A549 treated with dexamethasone at 1 μM for 4 hours (cell line): ENCODE results near the gene CENATAC. TPM values are rescaled to one million over a fixed set of nuclear protein-coding genes. Genes with fewer than 3 reads are reported as not detected.

Experiments used
- total RNA-seq: library from RNA; stranded (reverse); fragments of 200-300 nt; extraction: Qiagen RNA extraction; gene quantifications from 5 replicates; pipeline ENCODE4 v1.2.3, GENCODE V29; 2022

Gene CENATAC, protein sequence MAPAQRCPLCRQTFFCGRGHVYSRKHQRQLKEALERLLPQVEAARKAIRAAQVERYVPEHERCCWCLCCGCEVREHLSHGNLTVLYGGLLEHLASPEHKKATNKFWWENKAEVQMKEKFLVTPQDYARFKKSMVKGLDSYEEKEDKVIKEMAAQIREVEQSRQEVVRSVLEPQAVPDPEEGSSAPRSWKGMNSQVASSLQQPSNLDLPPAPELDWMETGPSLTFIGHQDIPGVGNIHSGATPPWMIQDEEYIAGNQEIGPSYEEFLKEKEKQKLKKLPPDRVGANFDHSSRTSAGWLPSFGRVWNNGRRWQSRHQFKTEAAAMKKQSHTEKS
- total RNA-seq = 8.2 to 16.4 TPM (median 12.3 TPM) in 5 replicates

DNA sequence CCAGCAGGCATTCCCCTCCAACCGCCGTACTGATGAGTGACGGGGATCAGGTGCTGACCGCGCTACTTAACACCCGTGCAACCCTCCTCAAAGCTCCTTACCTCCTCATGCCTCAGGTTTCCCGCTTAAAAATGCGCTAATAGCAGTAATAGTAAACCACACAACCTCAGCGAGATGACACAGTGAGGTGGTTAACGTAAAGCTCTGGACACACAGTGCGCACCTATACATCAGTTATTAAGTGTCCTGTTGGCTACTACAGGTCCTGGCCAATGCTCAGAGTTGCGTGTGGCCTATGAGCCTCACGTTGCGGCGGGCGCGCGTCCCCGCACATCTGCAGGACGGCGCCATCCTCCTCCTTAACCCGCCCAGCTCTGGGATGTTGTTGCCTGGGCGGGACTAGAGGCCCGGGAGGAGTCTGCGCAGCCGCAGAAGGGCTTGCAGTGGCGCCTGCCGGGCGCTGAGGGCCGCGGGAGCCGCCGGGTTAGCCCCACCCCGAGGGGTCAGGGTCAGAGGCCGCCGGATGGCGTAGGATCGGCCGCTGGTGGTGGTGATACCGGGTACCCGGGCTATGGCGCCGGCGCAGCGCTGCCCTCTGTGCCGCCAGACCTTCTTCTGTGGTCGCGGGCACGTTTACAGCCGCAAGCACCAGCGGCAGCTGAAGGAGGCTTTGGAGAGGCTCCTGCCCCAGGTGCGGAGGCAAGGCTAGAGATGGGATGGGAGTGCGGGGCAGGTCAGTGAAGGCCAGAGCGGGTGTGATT is at the start of gene CENATAC:
Gene CENATAC, plus strand, starts transcription at position 512 of the 761 bp plus-strand sequence. Its CDS starts 60 bp downstream, at position 572.

DNA sequence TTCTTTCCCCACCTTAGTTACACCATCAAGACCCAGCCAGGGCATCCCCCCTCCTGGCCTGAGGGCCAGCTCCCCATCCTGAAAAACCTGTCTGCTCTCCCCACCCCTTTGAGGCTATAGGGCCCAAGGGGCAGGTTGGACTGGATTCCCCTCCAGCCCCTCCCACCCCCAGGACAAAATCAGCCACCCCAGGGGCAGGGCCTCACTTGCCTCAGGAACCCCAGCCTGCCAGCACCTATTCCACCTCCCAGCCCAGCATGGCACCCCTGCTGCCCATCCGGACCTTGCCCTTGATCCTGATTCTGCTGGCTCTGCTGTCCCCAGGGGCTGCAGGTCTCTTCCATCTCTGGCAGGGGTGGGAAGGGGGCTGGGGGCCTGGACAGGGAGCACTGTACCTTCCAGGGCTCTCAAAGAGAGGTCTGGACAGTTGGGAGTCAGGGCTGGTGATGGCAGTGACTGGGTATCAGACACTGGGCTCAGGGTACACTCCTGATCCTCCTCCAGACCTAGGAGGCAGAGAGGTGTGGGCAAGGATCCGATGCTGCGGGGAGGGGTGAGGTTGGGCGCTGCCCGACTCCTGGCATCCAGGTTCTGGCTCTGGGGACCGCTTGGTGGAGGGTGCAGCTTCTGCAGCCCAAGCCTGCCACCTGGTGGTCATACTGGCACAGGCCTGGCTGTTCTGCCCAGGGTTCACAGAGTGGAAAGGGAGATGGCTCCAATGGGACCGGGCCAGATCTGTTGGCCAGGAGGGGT is 41.7 kb upstream of the CENATAC start, which contains the start of gene UPK2:
Gene UPK2, plus strand, starts transcription at position 205 of the 753 bp plus-strand sequence. Its CDS starts 53 bp downstream, at position 258.

DNA sequence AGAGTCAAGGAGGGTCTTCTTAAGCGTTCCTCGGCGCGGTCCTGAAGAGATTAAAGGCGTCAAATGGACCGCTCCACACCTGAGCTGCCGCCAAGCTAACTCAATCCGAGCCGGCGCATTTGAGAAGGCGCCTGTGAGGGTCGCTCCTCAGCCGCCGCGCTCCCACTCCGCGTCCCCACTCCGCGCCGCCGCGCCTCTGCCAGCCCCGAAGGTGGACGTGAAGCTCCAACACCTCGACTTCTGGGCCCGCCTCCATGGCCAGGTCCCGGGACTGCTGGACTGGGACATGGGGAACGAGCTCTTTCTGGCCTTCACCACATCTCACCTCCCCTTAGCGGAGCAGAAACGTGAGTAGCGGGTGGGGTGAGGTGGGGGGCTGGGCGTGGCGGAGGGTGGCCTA is 26.3 kb upstream of the CENATAC start, which contains the start of gene FOXR1:
Gene FOXR1, plus strand, starts transcription at position 116 of the 400 bp plus-strand sequence. Its CDS starts 171 bp downstream, at position 287.

DNA sequence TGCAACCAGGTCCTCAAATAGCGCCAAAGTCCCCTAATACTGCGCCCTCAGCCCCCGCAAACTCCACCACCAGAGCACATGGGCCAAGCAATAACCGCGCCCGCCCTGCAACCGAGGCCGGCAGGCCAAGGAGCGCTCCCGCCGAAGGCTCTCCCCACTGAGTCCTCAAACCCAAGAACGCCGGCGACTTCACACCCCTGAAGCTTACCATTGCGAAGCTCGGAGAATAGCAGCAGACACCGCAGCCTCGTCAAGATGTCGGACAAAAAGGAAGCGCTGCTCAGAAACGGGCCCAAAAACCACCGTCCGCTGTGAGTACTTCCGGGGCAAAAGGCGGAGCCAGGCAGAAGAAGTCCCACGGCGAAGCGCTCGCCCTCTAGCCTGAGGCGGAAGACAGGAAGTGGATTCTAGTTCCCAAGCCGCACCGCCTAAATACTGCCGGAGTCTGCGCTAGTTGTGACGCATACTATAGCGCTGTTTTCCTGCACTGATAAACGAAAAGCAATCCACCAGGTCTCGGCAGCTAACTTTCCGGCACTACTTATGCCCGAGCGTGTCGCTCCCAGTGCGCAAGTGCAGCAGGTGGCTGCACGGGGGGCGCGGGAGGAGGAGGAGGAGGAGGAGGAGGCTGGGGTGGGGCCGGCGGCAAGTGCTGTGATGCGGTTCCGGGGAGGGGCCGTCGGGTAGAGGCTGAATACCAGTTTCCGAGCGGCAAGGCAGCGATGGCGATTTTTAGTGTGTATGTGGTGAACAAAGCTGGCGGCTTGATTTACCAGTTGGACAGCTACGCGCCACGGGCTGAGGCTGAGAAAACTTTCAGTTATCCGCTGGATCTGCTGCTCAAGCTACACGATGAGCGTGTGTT is 20.4 kb downstream of the CENATAC start, which contains the start of the genes RPS25 and TRAPPC4:
Gene RPS25, minus strand, starts transcription at position 270 of the 865 bp plus-strand sequence. Its CDS starts 59 bp downstream, at position 211.
Gene TRAPPC4, plus strand, starts transcription at position 693 of the 865 bp plus-strand sequence. Its CDS starts 30 bp downstream, at position 723.

DNA sequence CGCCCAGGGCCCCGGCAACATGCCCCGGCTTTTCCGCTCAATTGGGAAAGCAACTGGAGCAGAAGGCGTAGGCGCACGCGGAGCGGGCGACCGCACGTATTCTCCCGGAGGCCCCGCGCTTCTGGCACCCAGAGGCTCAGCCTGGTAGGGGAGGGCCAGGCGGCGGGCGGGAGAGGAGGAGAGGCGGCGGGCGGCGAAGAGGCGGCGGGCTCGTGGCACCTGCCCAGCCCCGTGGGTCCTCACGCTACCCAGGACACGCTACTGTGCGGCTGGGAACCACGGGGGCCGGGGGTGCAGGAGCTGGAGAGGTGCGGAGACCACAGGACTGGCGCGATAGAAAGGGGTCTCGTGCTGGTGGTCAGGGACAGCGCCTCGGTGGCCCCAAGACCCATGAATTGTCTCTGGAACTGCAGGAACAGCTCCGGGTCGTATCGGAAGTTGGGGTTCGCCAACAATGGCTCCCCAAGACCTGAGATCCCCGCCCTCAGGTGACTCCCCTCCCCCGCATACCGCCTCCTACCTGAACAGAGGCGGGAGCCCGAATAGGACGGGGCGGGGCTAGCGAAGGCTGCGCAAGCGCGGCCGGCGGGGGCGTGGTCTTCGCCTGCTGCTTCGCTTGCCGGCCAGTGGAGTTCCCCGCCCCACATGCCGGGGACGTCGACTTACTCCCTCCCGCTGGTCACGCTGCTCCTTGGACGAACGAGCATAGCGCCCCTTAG is 32.5 kb downstream of the CENATAC start, which contains the start of gene SLC37A4:
Gene SLC37A4, minus strand, starts transcription at position 549 of the 719 bp plus-strand sequence.

DNA sequence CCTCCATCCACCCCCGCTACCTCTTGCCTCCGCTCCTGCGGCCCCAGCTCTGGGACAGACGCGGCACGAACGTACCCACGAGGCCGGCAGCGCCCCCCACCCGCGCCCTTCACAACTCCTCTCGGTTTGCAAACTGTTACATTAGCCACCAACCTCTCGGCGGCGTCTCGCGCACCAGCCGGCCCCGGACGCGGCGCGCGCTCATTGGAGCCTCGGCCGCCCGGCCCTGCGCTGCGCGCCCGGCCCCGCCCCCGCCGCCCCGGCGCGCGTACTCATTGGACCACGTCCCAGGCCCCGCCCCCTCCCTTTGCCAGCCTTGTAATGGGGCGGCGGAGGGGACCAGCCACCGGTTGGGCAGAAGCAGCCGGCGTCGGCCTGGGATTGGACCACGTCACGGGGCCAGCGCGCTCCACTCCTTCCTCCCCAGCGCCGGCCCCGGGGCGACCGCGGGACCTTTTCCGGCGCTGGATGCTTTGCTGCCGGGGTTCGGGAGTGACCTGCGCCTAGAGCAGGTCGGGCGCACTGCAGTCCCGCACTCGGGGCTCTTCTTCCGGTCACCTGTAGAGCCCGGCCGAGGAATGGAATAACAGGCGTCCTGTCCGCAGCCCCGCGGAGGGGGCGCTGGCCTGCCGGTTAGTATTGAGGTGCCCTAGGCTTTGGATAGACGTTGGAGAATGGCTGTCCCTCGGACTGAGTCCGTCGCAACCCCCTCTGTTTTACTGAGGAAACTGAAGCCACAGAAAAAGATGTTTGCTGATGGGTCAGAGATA is 59.2 kb downstream of the CENATAC start, which contains the start of gene HYOU1:
Gene HYOU1, minus strand, starts transcription at position 206 of the 770 bp plus-strand sequence. CDS start 1,045 bp downstream, outside the sequence.

Other genes starting within 250 kb of the CENATAC start
- gene DDX6, start 207.0 kb upstream of the CENATAC start, total RNA-seq = 25.4 to 38.0 TPM (median 32.8 TPM) in 5 replicates
- gene CXCR5, start 114.2 kb upstream of the CENATAC start, total RNA-seq = 0.03 to 0.26 TPM (median 0.05 TPM) in 5 replicates
- 96.8 to 310 TPM (median 286 TPM) in 5 replicates for gene BCL9L, start 72.2 kb upstream of the CENATAC start, total RNA-seq
- 0.58 to 0.86 TPM (median 0.69 TPM) in 5 replicates for gene UPK2, start 41.8 kb upstream of the CENATAC start, total RNA-seq
- gene FOXR1, start 26.4 kb upstream of the CENATAC start, total RNA-seq = not detected in 5 replicates
- 723 to 1,269 TPM (median 750 TPM) in 5 replicates for gene RPS25, start 20.2 kb downstream of the CENATAC start, total RNA-seq
- gene TRAPPC4, start 20.6 kb downstream of the CENATAC start, total RNA-seq = 53.1 to 60.1 TPM (median 54.1 TPM) in 5 replicates
- 10.5 to 12.0 TPM (median 11.0 TPM) in 5 replicates for gene SLC37A4, start 32.7 kb downstream of the CENATAC start, total RNA-seq
- 35.7 to 52.1 TPM (median 49.3 TPM) in 5 replicates for gene HYOU1, start 59.1 kb downstream of the CENATAC start, total RNA-seq
- 9.0 to 13.0 TPM (median 12.3 TPM) in 5 replicates for gene VPS11, start 69.7 kb downstream of the CENATAC start, total RNA-seq
- 42.3 to 48.3 TPM (median 46.4 TPM) in 5 replicates for gene HMBS, start 86.7 kb downstream of the CENATAC start, total RNA-seq
- gene DPAGT1, start 103.7 kb downstream of the CENATAC start, total RNA-seq = 31.7 to 43.6 TPM (median 42.2 TPM) in 5 replicates
- 3.1 to 5.9 TPM (median 5.1 TPM) in 5 replicates for gene C2CD2L, start 109.2 kb downstream of the CENATAC start, total RNA-seq
- gene HINFP, start 123.4 kb downstream of the CENATAC start, total RNA-seq = 6.4 to 10.2 TPM (median 8.7 TPM) in 5 replicates
- 0.17 to 0.47 TPM (median 0.27 TPM) in 5 replicates for gene ABCG4, start 150.9 kb downstream of the CENATAC start, total RNA-seq
- gene NLRX1, start 170.6 kb downstream of the CENATAC start, total RNA-seq = 6.6 to 12.7 TPM (median 11.3 TPM) in 5 replicates
- 0.14 to 0.22 TPM (median 0.20 TPM) in 3 of 5 replicates, not detected in the others for gene NHERF4, start 187.3 kb downstream of the CENATAC start, total RNA-seq
- 6.3 to 11.5 TPM (median 9.6 TPM) in 5 replicates for gene CBL, start 208.2 kb downstream of the CENATAC start, total RNA-seq